ENCODE measurements around the gene B3GAT1. TPM values are rescaled to one million over a fixed set of nuclear protein-coding genes. Genes with fewer than 3 reads are reported as not detected.

B3GAT1 gene
- total RNA-seq, 1 experiment from 2014 or later, result not detected

DNA sequence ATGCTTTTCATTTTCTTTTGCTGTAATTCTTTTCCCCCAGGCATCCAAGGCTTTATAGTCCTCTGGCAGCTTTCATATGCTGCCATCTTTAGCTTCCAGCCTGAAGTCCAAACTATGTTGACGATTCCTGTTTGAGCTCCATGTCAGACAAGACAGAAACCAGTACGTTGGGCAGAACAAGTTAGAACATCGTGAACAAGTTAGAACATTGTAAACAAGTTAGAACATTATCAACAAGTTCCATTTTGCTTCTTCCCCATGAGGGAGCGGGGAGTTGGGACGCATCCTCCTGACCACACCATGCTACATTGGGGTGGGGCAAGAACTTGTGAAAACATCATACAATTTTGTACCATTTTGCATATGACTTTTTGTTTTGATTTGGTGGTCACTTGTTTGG lies 56.4 kb downstream of the B3GAT1 start:
- no peak overlapping the region for H2AFZ ChIP-seq (ENCODE audit: low read depth, low read length, poor library complexity, severe bottlenecking)
- no peaks in the 10 kb centered on the region for H3K4me1 ChIP-seq (ENCODE audit: control insufficient read depth in 1 of 2, insufficient read depth in 2 of 2, low read length in 2 of 2)
- H3K27ac ChIP-seq (ENCODE audit: low read depth, low read length), result no peak overlapping the region
- intact Hi-C loops (cut with micrococcal nuclease), result no loop called here
- no peaks in the 10 kb centered on the region for H3K27me3 ChIP-seq (ENCODE audit: insufficient read depth, low read length)
- no peaks in the 10 kb centered on the region for H3K36me3 ChIP-seq (ENCODE audit: control insufficient read depth in 1 of 2, insufficient read depth in 2 of 2, low read length in 2 of 2)
- H4K20me1 ChIP-seq (ENCODE audit: insufficient read depth), result no peaks in the 10 kb centered on the region
- DNase-seq (ENCODE audit: low read depth, low spot score) (no peak), ATAC-seq (no peak)
- no peaks in the 10 kb centered on the region for H3K79me2 ChIP-seq (ENCODE audit: insufficient read depth, low read length)
- no peak overlapping the region for H3K4me2 ChIP-seq (ENCODE audit: low read length)
- no peaks in the 10 kb centered on the region for H3K9me3 ChIP-seq (ENCODE audit: control insufficient read depth in 1 of 2, insufficient read depth in 1 of 2, low read depth in 1 of 2, low read length in 2 of 2)
- POLR2A ChIA-PET, result no interaction called here
- no peak overlapping the region for H3K9ac ChIP-seq (ENCODE audit: low read length)
- TF ChIP-seq EGR1 (IDR thresholded peaks at IDR 0.05; ENCODE audit: low read depth) (no peak), EZH2phosphoT487 (IDR thresholded peaks at IDR 0.05; ENCODE audit: borderline replicate concordance) (no peak), CEBPB (IDR thresholded peaks at IDR 0.05; ENCODE audit: low read depth) (no peak), ZFX (IDR thresholded peaks at IDR 0.05) (no peak), POLR2AphosphoS5 (IDR thresholded peaks at IDR 0.05; ENCODE audit: low read depth, low read length) (no peak), SIN3A (IDR thresholded peaks at IDR 0.05; ENCODE audit: low read depth) (no peak), JUND (IDR thresholded peaks at IDR 0.05) (no peak), EZH2 (IDR thresholded peaks at IDR 0.05) (no peak), SRF (IDR thresholded peaks at IDR 0.05; ENCODE audit: low read depth) (no peak), ZNF274 (IDR thresholded peaks at IDR 0.05; ENCODE audit: low read depth, low read length) (no peak)
- TF ChIP-seq, protein P1, sequence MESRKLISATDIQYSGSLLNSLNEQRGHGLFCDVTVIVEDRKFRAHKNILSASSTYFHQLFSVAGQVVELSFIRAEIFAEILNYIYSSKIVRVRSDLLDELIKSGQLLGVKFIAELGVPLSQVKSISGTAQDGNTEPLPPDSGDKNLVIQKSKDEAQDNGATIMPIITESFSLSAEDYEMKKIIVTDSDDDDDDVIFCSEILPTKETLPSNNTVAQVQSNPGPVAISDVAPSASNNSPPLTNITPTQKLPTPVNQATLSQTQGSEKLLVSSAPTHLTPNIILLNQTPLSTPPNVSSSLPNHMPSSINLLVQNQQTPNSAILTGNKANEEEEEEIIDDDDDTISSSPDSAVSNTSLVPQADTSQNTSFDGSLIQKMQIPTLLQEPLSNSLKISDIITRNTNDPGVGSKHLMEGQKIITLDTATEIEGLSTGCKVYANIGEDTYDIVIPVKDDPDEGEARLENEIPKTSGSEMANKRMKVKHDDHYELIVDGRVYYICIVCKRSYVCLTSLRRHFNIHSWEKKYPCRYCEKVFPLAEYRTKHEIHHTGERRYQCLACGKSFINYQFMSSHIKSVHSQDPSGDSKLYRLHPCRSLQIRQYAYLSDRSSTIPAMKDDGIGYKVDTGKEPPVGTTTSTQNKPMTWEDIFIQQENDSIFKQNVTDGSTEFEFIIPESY (IDR thresholded peaks at IDR 0.05; ENCODE audit: extremely low read depth, insufficient replicate concordance, low read length), result no peak
- TF ChIP-seq, protein P2, sequence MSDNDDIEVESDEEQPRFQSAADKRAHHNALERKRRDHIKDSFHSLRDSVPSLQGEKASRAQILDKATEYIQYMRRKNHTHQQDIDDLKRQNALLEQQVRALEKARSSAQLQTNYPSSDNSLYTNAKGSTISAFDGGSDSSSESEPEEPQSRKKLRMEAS (IDR thresholded peaks at IDR 0.05), result no peak
- TF ChIP-seq, protein P3, sequence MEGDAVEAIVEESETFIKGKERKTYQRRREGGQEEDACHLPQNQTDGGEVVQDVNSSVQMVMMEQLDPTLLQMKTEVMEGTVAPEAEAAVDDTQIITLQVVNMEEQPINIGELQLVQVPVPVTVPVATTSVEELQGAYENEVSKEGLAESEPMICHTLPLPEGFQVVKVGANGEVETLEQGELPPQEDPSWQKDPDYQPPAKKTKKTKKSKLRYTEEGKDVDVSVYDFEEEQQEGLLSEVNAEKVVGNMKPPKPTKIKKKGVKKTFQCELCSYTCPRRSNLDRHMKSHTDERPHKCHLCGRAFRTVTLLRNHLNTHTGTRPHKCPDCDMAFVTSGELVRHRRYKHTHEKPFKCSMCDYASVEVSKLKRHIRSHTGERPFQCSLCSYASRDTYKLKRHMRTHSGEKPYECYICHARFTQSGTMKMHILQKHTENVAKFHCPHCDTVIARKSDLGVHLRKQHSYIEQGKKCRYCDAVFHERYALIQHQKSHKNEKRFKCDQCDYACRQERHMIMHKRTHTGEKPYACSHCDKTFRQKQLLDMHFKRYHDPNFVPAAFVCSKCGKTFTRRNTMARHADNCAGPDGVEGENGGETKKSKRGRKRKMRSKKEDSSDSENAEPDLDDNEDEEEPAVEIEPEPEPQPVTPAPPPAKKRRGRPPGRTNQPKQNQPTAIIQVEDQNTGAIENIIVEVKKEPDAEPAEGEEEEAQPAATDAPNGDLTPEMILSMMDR (IDR thresholded peaks at IDR 0.05 in 2 of 3, conservative IDR thresholded peaks at IDR 0.05 in 1 of 3; ENCODE audit: borderline replicate concordance in 1 of 3, insufficient read depth in 1 of 3, low read depth in 2 of 3, low read length in 2 of 3), result no peak
- BruUV-seq (replicated peaks), result no TSS peak
- H3K9me2 ChIP-seq (ENCODE audit: insufficient read depth), result no peaks in the 10 kb centered on the region
- no peak overlapping the region for H3K4me3 ChIP-seq (replicated peaks in 1 of 2; ENCODE audit: low read depth in 1 of 2, low read length in 2 of 2)
- CTCF ChIA-PET, result no interaction called here
- RAD21 ChIA-PET (ENCODE audit: low non-redundant PET in 1 of 2, low total read pairs in 2 of 2, uncharacterized antibody in 2 of 2, unreplicated experiment in 2 of 2), result no interaction called here

All from HCT116 (cell line).